Activated T-cell treated with anti-CD3 and anti-CD28 coated beads, Interleukin-2, amount 50 U/mL, for 1 hour (primary cell): ENCODE results near the gene TNRC6B.

Source experiments
- DNase-seq: peaks from one replicate; pipeline ENCODE4 v3.0.0-alpha.2; 2020

The TNRC6B gene

GRCh38 chr22:40329466-40329865, 151.7 kb downstream of the TNRC6B start:
- no peak for DNase-seq

GRCh38 chr22:40330086-40330485, 152.4 kb downstream of the TNRC6B start:
- no peak for DNase-seq

- no peak for DNase-seq
Observed at GRCh38 chr22:40330615-40331014, 152.9 kb downstream of the TNRC6B start.

- no peak for DNase-seq
Observed at GRCh38 chr22:40331706-40332105, 154.0 kb downstream of the TNRC6B start.

- peak; percentile 40 for DNase-seq
Observed at GRCh38 chr22:40332319-40332781, 154.6 kb downstream of the TNRC6B start.

- DNase-seq: no peak
Observed at GRCh38 chr22:40334060-40334459, 156.3 kb downstream of the TNRC6B start.

GRCh38 chr22:40334899-40335298, 157.2 kb downstream of the TNRC6B start:
- no peak for DNase-seq

- no peak for DNase-seq
Observed at GRCh38 chr22:40335358-40335757, 157.6 kb downstream of the TNRC6B start.

- no peak for DNase-seq
Observed at GRCh38 chr22:40340044-40340443, 162.3 kb downstream of the TNRC6B start.

- no peak for DNase-seq
Observed at GRCh38 chr22:40341604-40342003, 163.9 kb downstream of the TNRC6B start.

- DNase-seq: no peak
Observed at GRCh38 chr22:40342521-40342920, 164.8 kb downstream of the TNRC6B start.

GRCh38 chr22:40345271-40345670, 167.5 kb downstream of the TNRC6B start:
- peak; percentile 51 for DNase-seq

GRCh38 chr22:40345815-40346184, 168.1 kb downstream of the TNRC6B start:
- peak; percentile 69 for DNase-seq

- peak; percentile 86 for DNase-seq
Observed at GRCh38 chr22:40346185-40347118, 168.7 kb downstream of the TNRC6B start, which contains the start of gene ADSL. TSS of gene ADSL (plus strand) at chr22:40346500. CDS start at chr22:40346559, 59 bp downstream.

GRCh38 chr22:40347300-40347699, 169.6 kb downstream of the TNRC6B start:
- no peak for DNase-seq

GRCh38 chr22:40348025-40348658, 170.4 kb downstream of the TNRC6B start:
- DNase-seq: peak; percentile 74

GRCh38 chr22:40352763-40353162, 175.0 kb downstream of the TNRC6B start:
- no peak for DNase-seq

- DNase-seq: no peak
Observed at GRCh38 chr22:40361100-40361499, 183.4 kb downstream of the TNRC6B start.

- DNase-seq: no peak
Observed at GRCh38 chr22:40363059-40363458, 185.3 kb downstream of the TNRC6B start.

- no peak for DNase-seq
Observed at GRCh38 chr22:40364431-40364830, 186.7 kb downstream of the TNRC6B start.

GRCh38 chr22:40366068-40366467, 188.3 kb downstream of the TNRC6B start:
- DNase-seq: no peak

GRCh38 chr22:40367342-40367741, 189.6 kb downstream of the TNRC6B start:
- no peak for DNase-seq

- no peak for DNase-seq
Observed at GRCh38 chr22:40368016-40368415, 190.3 kb downstream of the TNRC6B start.

GRCh38 chr22:40368836-40369235, 191.1 kb downstream of the TNRC6B start:
- no peak for DNase-seq
